ENCODE results near the gene DHX30. TPM values are rescaled to one million over a fixed set of nuclear protein-coding genes. Genes with fewer than 3 reads are reported as not detected.

Gene DHX30
- total RNA-seq, 1 experiment from 2014 or later: 75.4 TPM

GRCh38 chr3:47865192-47865591 is 62.3 kb downstream of the DHX30 start:
- H3K36me3 Mint-ChIP-seq (ENCODE audit: insufficient read depth, unreplicated experiment): peaks cover 22% of the 10 kb centered on the region
- DNase-seq: no peak

GRCh38 chr3:47867451-47868044 is 64.6 kb downstream of the DHX30 start:
- CTCF ChIA-PET: interaction anchor here (1.3 kb wide), 1 partner anchor 284 kb away, joined by 3 read pairs; no protein-coding TSS in a partner anchor
- H3K4me3 Mint-ChIP-seq (ENCODE audit: low read depth, unreplicated experiment): no peak overlapping the region
- peaks cover 23% of the 10 kb centered on the region for H3K36me3 Mint-ChIP-seq (ENCODE audit: insufficient read depth, unreplicated experiment)
- no peaks in the 10 kb centered on the region for H3K4me1 Mint-ChIP-seq (ENCODE audit: low read depth, unreplicated experiment)
- no peak for TF ChIP-seq CTCF (IDR thresholded peaks at IDR 0.05; ENCODE audit: unreplicated experiment)
- H3K27me3 Mint-ChIP-seq (ENCODE audit: unreplicated experiment): no peaks in the 10 kb centered on the region
- H3K27ac Mint-ChIP-seq (ENCODE audit: unreplicated experiment): no peak overlapping the region
- no peak for DNase-seq
- H3K9me3 Mint-ChIP-seq (ENCODE audit: low read depth, unreplicated experiment): no peaks in the 10 kb centered on the region
- intact Hi-C loops (cut with micrococcal nuclease; ENCODE audit: unreplicated experiment): no loop called here
- no TSS peak for BruUV-seq (replicated peaks)

More at GRCh38 chr3:47865192-47865591, 62.3 kb downstream of the DHX30 start:
- Mint-ChIP-seq H3K9me3 (ENCODE audit: low read depth, unreplicated experiment) (no peaks in the 10 kb centered on the region), H3K27ac (ENCODE audit: unreplicated experiment) (no peak overlapping the region), H3K27me3 (ENCODE audit: unreplicated experiment) (no peaks in the 10 kb centered on the region), H3K4me3 (ENCODE audit: low read depth, unreplicated experiment) (no peak overlapping the region), H3K4me1 (ENCODE audit: low read depth, unreplicated experiment) (no peaks in the 10 kb centered on the region)
- BruUV-seq (replicated peaks): no TSS peak
- TF ChIP-seq CTCF (IDR thresholded peaks at IDR 0.05; ENCODE audit: unreplicated experiment): no peak
- intact Hi-C loops (cut with micrococcal nuclease; ENCODE audit: unreplicated experiment): no loop called here
- CTCF ChIA-PET: no interaction called here

- no peak for DNase-seq
- TF ChIP-seq CTCF (IDR thresholded peaks at IDR 0.05; ENCODE audit: unreplicated experiment): no peak
- Mint-ChIP-seq H3K27ac (ENCODE audit: unreplicated experiment) (no peak overlapping the region), H3K36me3 (ENCODE audit: insufficient read depth, unreplicated experiment) (peaks cover 24% of the 10 kb centered on the region), H3K9me3 (ENCODE audit: low read depth, unreplicated experiment) (no peaks in the 10 kb centered on the region), H3K27me3 (ENCODE audit: unreplicated experiment) (no peaks in the 10 kb centered on the region), H3K4me3 (ENCODE audit: low read depth, unreplicated experiment) (no peak overlapping the region), H3K4me1 (ENCODE audit: low read depth, unreplicated experiment) (no peaks in the 10 kb centered on the region)
- intact Hi-C loops (cut with micrococcal nuclease; ENCODE audit: unreplicated experiment): no loop called here
- no TSS peak for BruUV-seq (replicated peaks)
- CTCF ChIA-PET: no interaction called here
These were observed 65.4 kb downstream of the DHX30 start for GRCh38 chr3:47868306-47868705.

GRCh38 chr3:47870156-47870555 is 67.2 kb downstream of the DHX30 start:
- H3K4me3 Mint-ChIP-seq (ENCODE audit: low read depth, unreplicated experiment): no peak overlapping the region
- H3K27ac Mint-ChIP-seq (ENCODE audit: unreplicated experiment): no peak overlapping the region
- no peak for TF ChIP-seq CTCF (IDR thresholded peaks at IDR 0.05; ENCODE audit: unreplicated experiment)
- H3K4me1 Mint-ChIP-seq (ENCODE audit: low read depth, unreplicated experiment): no peaks in the 10 kb centered on the region
- peaks cover 21% of the 10 kb centered on the region for H3K36me3 Mint-ChIP-seq (ENCODE audit: insufficient read depth, unreplicated experiment)
- intact Hi-C loops (cut with micrococcal nuclease; ENCODE audit: unreplicated experiment): no loop called here
- no peaks in the 10 kb centered on the region for H3K9me3 Mint-ChIP-seq (ENCODE audit: low read depth, unreplicated experiment)
- no peaks in the 10 kb centered on the region for H3K27me3 Mint-ChIP-seq (ENCODE audit: unreplicated experiment)
- CTCF ChIA-PET: no interaction called here
- BruUV-seq (replicated peaks): no TSS peak
- no peak for DNase-seq

All from Calu3 (cell line).